Neural cell (in vitro differentiated cells): ENCODE data around the gene PLEKHA3. TPM values are rescaled to one million over a fixed set of nuclear protein-coding genes. Genes with fewer than 3 reads are reported as not detected.

Experiments used
- H2AFZ ChIP-seq: fragments of 200-600, 300-800 bp; sonication (generic), shearing (Covaris generic); 2 replicates; pipeline ENCODE4 v1.6.0; 2014; ENCODE audit warnings: low read depth, mild to moderate bottlenecking, antibody characterized with exemption, low read length, moderate library complexity
- H3F3A ChIP-seq: fragments of 200-600 bp; shearing (Covaris generic); 2 replicates; pipeline ENCODE4 v1.6.1; 2016; ENCODE audit warnings: mild to moderate bottlenecking, moderate library complexity, mixed read lengths, antibody characterized with exemption, low read length; ENCODE audit not compliant: insufficient read depth, poor library complexity, severe bottlenecking
- H3K27ac ChIP-seq: fragments of 200-600, 300-800 bp; sonication (generic), shearing (Covaris generic); 2 replicates; pipeline ENCODE4 v1.5.1; 2014; ENCODE audit warnings: mild to moderate bottlenecking, low read length, moderate library complexity
- H3K27me3 ChIP-seq: fragments of 300-800, 200-600 bp; sonication (generic), shearing (Covaris generic); 2 replicates; pipeline ENCODE4 v1.6.0; 2014; ENCODE audit warnings: mild to moderate bottlenecking, low read depth, low read length, moderate library complexity; ENCODE audit not compliant: insufficient read depth
- H3K36me3 ChIP-seq: fragments of 300-800, 200-600 bp; sonication (generic), shearing (Covaris generic); 2 replicates; pipeline ENCODE4 v1.5.1; 2014; ENCODE audit warnings: mild to moderate bottlenecking, antibody characterized with exemption, low read length, moderate library complexity; ENCODE audit not compliant: insufficient read depth
- H3K4me2 ChIP-seq: fragments of 300-800, 200-600 bp; sonication (generic), shearing (Covaris generic); 2 replicates; pipeline ENCODE4 v1.6.0; 2014; ENCODE audit warnings: mild to moderate bottlenecking, low read length
- H3K4me3 ChIP-seq: fragments of 300-800, 200-600 bp; sonication (generic), shearing (Covaris generic); 2 replicates; pipeline ENCODE4 v1.5.1; 2014; ENCODE audit warnings: mild to moderate bottlenecking, low read length, moderate library complexity
- H3K79me2 ChIP-seq: fragments of 200-600 bp; shearing (Covaris generic); replicated peaks from 2 replicates; pipeline ENCODE4 v1.6.0; 2014; ENCODE audit warnings: mild to moderate bottlenecking, low read length, moderate library complexity; ENCODE audit not compliant: insufficient read depth
- H3K9ac ChIP-seq: fragments of 300-800, 200-600 bp; sonication (generic), shearing (Covaris generic); 2 replicates; pipeline ENCODE4 v1.6.1; 2016; ENCODE audit warnings: mild to moderate bottlenecking, low read length, mixed read lengths
- H3K9me2 ChIP-seq: fragments of 200-600 bp; shearing (Covaris generic); 2 replicates; pipeline ENCODE4 v1.6.1; 2016; ENCODE audit warnings: mild to moderate bottlenecking, low read length, mixed read lengths; ENCODE audit not compliant: insufficient read depth
- H3K9me3 ChIP-seq: fragments of 200-600, 300-800 bp; sonication (generic), shearing (Covaris generic); 2 replicates; pipeline ENCODE4 v1.6.1; 2016; ENCODE audit warnings: mild to moderate bottlenecking, mixed run types, low read length, moderate library complexity, mixed read lengths
- H4K20me1 ChIP-seq: fragments of 200-600 bp; shearing (Covaris generic); 2 replicates; pipeline ENCODE4 v1.6.1; 2016; ENCODE audit warnings: mild to moderate bottlenecking, mixed run types; ENCODE audit not compliant: insufficient read depth
- EP300 ChIP-seq: fragments of 450-650 bp; conservative IDR thresholded peaks from 2 replicates; pipeline ENCODE4 v1.6.1; 2014; ENCODE audit warnings: antibody characterized with exemption, mild to moderate bottlenecking, moderate library complexity; ENCODE audit not compliant: poor library complexity, severe bottlenecking
- EZH2 ChIP-seq: fragments of 200-600, 300-800 bp; shearing (Covaris generic), sonication (generic); IDR thresholded peaks from 2 replicates; pipeline ENCODE4 v1.6.1; 2014; ENCODE audit warnings: antibody characterized with exemption, low read length, borderline replicate concordance, mild to moderate bottlenecking; ENCODE audit not compliant: insufficient read depth, poor library complexity, severe bottlenecking
- MXI1 ChIP-seq: fragments of 450-650 bp; conservative IDR thresholded peaks from 2 replicates; pipeline ENCODE4 v1.6.1; 2014; ENCODE audit warnings: antibody characterized with exemption, mild to moderate bottlenecking; ENCODE audit not compliant: poor library complexity, severe bottlenecking
- POLR2AphosphoS5 ChIP-seq: IDR thresholded peaks from 2 replicates; pipeline ENCODE4 v1.6.1; 2012
- RAD21 ChIP-seq: fragments of 450-650 bp; conservative IDR thresholded peaks from 2 replicates; pipeline ENCODE4 v1.6.1; 2014; ENCODE audit warnings: antibody characterized with exemption, mild to moderate bottlenecking, moderate library complexity
- SMC3 ChIP-seq: fragments of 450-650 bp; conservative IDR thresholded peaks from 2 replicates; pipeline ENCODE4 v1.6.1; 2014; ENCODE audit warnings: antibody characterized with exemption, mild to moderate bottlenecking, moderate library complexity; ENCODE audit not compliant: poor library complexity
- TAF1 ChIP-seq: IDR thresholded peaks from 2 replicates; pipeline ENCODE4 v1.6.1; 2012; ENCODE audit warnings: low read depth
- polyA plus RNA-seq: library from polyadenylated mRNA; depleted of rRNA; stranded (reverse); fragments of >200 nt; gene quantifications from 2 replicates; pipeline ENCODE4 v1.2.3, GENCODE V29; 2014
- TF ChIP-seq, protein P1 (sequence below): fragments of 450-650 bp; IDR thresholded peaks from 2 replicates; pipeline ENCODE4 v1.5.1; 2014; ENCODE audit warnings: antibody characterized with exemption, mild to moderate bottlenecking, moderate library complexity; ENCODE audit not compliant: poor library complexity, severe bottlenecking
- TF ChIP-seq, protein P2 (sequence below): IDR thresholded peaks from 2 replicates; pipeline ENCODE4 v1.6.1; 2012; ENCODE audit warnings: borderline replicate concordance

The PLEKHA3 gene
- polyA plus RNA-seq, 1 donor from 2014 or later: 16.8 TPM

DNA sequence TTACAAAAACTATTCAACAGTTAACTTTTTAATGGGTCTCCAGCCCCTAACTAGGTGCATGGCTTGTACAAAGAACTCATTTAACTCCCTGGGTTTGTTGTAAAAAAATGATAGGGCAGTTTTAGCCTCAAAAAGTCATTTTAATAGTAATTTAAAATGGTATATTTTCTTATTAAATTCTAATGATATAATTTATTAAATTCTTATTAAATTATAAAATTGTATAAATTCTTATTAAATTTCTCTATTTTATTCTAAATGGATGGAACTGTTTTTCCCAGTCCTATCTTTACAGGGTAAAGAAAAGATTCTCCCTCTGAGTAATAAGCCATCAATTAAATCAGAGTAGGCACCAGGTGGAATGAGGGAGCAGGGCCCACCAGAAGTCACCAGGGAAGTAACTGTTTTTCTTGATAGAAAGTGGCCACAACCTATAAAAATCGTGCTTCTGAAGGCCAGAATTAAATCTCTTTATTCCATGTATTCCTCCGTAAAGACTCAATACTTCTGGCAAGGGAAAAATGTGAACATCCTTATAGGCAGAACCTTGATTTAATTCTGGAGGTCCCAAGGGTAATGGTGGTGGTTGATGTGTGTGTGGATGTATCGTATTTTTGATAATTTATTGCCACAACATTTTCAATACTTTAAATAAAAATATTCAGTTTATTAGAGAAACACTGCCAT, 2.7 kb upstream of the PLEKHA3 start:
- peak overlapping the region; percentile 95 for H3K27ac ChIP-seq
- H3K9me3 ChIP-seq: no peaks in the 10 kb centered on the region
- H3F3A ChIP-seq: peaks cover 3% of the 10 kb centered on the region
- H3K9me2 ChIP-seq: no peaks in the 10 kb centered on the region
- peak overlapping the region; percentile 84 for H3K9ac ChIP-seq
- no peaks in the 10 kb centered on the region for H3K27me3 ChIP-seq
- peak overlapping the region; percentile 3 for H2AFZ ChIP-seq
- peak overlapping the region; percentile 82 for H3K4me3 ChIP-seq
- peaks cover 51% of the 10 kb centered on the region for H3K79me2 ChIP-seq
- H4K20me1 ChIP-seq: no peaks in the 10 kb centered on the region
- no peak for TF ChIP-seq POLR2AphosphoS5
- TF ChIP-seq TAF1: no peak
- TF ChIP-seq MXI1: no peak
- TF ChIP-seq, protein P1, sequence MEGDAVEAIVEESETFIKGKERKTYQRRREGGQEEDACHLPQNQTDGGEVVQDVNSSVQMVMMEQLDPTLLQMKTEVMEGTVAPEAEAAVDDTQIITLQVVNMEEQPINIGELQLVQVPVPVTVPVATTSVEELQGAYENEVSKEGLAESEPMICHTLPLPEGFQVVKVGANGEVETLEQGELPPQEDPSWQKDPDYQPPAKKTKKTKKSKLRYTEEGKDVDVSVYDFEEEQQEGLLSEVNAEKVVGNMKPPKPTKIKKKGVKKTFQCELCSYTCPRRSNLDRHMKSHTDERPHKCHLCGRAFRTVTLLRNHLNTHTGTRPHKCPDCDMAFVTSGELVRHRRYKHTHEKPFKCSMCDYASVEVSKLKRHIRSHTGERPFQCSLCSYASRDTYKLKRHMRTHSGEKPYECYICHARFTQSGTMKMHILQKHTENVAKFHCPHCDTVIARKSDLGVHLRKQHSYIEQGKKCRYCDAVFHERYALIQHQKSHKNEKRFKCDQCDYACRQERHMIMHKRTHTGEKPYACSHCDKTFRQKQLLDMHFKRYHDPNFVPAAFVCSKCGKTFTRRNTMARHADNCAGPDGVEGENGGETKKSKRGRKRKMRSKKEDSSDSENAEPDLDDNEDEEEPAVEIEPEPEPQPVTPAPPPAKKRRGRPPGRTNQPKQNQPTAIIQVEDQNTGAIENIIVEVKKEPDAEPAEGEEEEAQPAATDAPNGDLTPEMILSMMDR: no peak
- no peak for TF ChIP-seq RAD21
- TF ChIP-seq EP300: no peak
- no peak for TF ChIP-seq EZH2
- no peak for TF ChIP-seq SMC3
- TF ChIP-seq, protein P2, sequence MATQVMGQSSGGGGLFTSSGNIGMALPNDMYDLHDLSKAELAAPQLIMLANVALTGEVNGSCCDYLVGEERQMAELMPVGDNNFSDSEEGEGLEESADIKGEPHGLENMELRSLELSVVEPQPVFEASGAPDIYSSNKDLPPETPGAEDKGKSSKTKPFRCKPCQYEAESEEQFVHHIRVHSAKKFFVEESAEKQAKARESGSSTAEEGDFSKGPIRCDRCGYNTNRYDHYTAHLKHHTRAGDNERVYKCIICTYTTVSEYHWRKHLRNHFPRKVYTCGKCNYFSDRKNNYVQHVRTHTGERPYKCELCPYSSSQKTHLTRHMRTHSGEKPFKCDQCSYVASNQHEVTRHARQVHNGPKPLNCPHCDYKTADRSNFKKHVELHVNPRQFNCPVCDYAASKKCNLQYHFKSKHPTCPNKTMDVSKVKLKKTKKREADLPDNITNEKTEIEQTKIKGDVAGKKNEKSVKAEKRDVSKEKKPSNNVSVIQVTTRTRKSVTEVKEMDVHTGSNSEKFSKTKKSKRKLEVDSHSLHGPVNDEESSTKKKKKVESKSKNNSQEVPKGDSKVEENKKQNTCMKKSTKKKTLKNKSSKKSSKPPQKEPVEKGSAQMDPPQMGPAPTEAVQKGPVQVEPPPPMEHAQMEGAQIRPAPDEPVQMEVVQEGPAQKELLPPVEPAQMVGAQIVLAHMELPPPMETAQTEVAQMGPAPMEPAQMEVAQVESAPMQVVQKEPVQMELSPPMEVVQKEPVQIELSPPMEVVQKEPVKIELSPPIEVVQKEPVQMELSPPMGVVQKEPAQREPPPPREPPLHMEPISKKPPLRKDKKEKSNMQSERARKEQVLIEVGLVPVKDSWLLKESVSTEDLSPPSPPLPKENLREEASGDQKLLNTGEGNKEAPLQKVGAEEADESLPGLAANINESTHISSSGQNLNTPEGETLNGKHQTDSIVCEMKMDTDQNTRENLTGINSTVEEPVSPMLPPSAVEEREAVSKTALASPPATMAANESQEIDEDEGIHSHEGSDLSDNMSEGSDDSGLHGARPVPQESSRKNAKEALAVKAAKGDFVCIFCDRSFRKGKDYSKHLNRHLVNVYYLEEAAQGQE: no peak
- H3K4me2 ChIP-seq: peak overlapping the region; percentile 88
- no peaks in the 10 kb centered on the region for H3K36me3 ChIP-seq

DNA sequence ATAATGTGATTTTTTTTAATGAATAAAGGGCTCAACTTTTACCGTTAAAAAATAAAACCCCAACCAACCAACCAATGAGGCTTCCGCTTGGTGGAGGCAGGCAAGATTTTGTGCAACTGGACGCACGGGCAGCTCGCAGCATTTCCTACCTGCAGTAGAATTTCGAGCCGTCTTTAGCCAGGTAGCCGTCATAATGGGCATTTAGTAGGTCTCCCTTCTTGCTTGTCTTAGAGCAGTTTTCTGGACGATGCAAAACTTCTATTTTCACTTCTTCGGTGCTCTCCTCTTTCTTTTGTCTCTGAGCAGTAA, 2.2 kb upstream of the PLEKHA3 start:
- Histone ChIP-seq H3K36me3 (no peaks in the 10 kb centered on the region), H4K20me1 (no peaks in the 10 kb centered on the region), H3K9ac (peak overlapping the region; percentile 84), H3K27ac (peak overlapping the region; percentile 95), H3K79me2 (peaks cover 53% of the 10 kb centered on the region), H3K9me2 (no peaks in the 10 kb centered on the region), H2AFZ (peak overlapping the region; percentile 79), H3F3A (peaks cover 3% of the 10 kb centered on the region), H3K4me3 (peak overlapping the region; percentile 82), H3K27me3 (no peaks in the 10 kb centered on the region), H3K9me3 (no peaks in the 10 kb centered on the region), H3K4me2 (peak overlapping the region; percentile 88)
- TF ChIP-seq MXI1 (no peak), RAD21 (no peak), EZH2 (no peak), POLR2AphosphoS5 (no peak), TAF1 (no peak), EP300 (no peak), SMC3 (no peak)
- TF ChIP-seq, protein P1: no peak
- TF ChIP-seq, protein P2: no peak
